Stimulated activated naive CD8-positive, alpha-beta T cell treated with anti-CD3 and anti-CD28 coated beads, Interleukin-15, Interleukin-2, amounts not matched to agents 100 U/mL and 50 U/mL, for 24 hours (primary cell): ENCODE measurements around the gene MT3.
"Not testable (repeated sequence)": the region's sequence is repeated elsewhere in the genome, so short reads cannot be mapped to it uniquely, and the experiment has no call there.

ENCODE experiments used
- ATAC-seq: fragments of 150-1000 bp; cut with Tn5 transposase; one replicate; pipeline ENCODE4 v1.10.0; 2021
- DNase-seq: peaks from one replicate; pipeline ENCODE4 v3.0.0; 2021

MT3 gene

DNA sequence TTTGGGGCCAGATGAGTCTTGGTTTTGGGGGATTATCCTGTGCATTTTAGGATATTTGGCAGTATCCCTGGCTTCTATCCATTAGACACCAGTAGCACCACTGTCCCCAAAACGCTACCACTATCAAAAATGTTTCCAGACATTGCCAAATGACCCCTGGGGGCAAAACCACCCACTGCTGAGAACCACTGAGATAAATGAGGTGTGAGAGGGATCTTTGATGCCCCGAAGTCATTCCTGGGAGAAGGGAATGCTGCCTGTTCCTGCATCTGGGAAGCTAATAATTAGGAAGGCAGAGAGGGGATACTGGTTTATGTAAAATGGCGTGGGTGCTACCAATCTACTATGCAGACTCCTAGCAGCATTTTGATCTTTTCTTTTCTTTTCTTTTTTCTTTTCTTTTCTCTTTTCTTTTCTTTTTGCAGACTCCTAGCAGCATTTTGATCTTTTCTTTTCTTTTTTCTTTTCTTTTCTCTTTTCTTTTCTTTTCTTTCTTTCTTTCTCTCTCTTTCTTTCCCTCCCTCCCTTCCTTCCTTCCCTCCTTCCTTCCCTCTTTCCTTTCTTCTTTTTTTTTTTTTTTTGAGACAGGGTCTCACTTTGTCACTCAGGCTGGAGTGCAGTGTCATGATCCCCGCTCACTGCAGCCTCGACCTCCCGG, 8.8 kb upstream of the MT3 start:
- ATAC-seq (no peak), DNase-seq (no peak)

DNA sequence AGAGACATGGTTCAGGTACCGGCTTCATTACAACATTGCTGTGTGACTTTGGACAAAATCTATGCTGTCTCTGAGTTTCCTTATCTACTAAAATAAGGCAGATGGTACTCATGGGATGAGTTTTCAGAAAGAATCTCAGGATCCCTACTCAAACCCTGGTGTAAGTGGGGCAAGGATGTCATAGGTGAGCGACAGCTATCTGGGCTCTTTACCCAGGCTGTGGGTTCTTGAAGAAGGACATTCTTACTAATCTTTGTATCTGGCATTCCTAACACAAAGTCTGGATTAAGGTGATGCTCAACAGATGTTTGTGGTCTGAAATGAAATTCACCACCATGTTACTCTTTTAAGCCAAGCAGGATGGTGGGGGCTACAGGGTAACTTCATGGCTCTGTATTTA, 6.4 kb upstream of the MT3 start:
- DNase-seq, ATAC-seq: not testable (repeated sequence)

DNA sequence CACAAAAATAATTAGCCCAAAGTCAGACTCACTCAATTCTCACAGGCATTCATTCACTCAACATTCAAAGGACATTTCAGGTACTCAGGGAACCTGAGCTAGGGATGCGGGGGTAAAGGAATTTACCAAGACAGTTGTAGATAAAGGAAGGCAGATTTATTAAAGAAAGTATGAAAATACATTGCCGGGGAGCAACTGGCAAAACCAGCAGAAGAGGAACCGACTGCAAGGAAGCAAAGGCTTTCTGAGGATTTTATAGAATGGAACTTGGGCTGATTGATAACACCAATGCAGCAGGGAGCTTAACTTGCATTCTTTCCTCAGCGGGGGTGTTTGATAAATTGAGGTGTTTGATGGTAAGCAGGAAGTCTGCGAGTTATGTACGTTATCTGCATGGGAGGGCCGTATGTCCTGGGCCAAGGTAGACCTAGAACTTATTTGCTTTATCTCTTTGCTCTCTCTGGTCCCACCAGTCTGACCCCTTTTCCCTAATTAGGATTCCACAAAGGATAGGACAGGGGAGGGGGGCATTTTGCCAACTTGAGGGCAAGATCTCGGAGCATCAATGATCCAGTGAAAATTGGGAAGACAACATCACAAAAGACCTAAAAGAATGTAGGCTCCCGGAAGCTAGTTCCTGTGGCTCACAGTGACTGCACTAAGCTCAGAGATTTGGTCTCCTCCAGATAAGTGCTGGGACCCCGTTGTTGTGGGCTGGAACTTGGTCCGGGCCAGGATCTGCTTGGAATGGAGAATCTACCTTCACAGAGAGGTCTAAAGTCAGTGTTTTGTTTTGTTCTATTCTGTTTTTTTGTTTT, 5.8 kb upstream of the MT3 start:
- DNase-seq (no peak), ATAC-seq (no peak)

DNA sequence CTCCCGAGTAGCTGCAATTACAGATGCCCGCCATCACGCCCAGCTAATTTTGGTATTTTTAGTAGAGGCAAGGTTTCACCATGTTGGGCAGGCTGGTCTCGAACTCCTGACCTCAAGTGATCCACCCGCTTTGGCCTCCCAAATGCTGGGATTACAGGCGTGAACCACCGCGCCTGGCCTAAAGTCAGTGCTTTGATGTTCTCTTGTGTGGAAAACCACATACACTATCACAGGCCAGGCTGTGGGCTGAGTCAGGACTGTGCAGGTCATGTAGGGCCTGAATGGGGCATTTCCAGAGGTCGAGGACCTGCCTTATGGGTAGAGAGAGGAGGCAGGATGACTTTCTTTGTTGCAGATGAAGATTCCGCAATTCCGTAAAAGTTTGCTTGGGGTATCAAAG, 5.1 kb upstream of the MT3 start:
- no peak for ATAC-seq
- no peak for DNase-seq

DNA sequence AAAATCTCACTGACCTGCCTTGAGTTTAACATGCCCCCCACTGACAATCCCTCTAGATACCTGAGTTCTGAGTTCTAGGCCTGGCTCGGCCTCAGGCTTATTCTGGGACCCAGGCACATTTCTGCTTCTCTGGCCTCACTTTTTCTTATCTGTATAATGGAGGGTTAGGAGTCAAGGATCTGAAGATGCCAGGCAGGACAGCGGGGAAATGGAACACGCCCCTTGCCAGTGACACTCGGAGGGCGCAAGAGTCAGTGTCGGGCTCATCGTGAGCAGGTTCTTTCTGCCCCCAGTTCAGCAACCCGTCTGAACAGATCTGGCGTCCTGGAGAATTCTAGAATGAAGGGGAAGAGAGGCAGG, 567 bp upstream of the MT3 start:
- ATAC-seq (no peak), DNase-seq (no peak)

DNA sequence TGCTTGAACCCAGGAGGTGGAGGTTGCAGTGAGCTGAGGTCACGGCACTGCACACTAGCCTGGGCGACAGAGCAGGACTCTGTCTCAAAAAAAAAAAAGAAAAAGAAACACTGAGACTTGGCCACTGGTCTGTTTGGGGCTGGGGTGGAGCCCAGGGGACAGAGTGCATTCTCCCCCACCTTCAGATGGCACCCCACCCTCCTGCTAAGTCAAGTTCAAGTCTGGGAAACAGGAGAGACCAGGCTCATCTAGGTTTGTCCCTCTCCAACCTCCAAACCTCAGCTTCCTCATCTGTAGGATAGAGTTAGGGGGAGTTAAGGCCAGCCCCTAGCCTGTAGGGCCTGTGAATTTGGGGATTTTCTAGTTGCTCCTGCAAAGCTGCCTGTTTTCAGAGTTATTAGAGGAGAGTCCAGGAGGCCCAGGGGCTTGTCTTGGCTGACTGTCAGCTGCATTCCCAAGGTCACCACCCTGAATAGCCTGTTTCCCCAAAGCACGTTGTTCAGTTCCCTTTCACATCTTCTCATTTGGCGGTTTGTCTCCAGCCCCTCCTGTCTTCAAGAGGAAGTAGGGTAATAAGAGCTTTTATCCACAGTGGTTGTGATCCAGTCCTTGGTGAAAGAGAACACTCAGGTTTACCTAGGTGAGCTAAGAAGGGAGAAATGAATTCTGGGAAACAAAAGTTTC, 2.2 kb downstream of the MT3 start:
- no peak for DNase-seq
- ATAC-seq, result no peak

DNA sequence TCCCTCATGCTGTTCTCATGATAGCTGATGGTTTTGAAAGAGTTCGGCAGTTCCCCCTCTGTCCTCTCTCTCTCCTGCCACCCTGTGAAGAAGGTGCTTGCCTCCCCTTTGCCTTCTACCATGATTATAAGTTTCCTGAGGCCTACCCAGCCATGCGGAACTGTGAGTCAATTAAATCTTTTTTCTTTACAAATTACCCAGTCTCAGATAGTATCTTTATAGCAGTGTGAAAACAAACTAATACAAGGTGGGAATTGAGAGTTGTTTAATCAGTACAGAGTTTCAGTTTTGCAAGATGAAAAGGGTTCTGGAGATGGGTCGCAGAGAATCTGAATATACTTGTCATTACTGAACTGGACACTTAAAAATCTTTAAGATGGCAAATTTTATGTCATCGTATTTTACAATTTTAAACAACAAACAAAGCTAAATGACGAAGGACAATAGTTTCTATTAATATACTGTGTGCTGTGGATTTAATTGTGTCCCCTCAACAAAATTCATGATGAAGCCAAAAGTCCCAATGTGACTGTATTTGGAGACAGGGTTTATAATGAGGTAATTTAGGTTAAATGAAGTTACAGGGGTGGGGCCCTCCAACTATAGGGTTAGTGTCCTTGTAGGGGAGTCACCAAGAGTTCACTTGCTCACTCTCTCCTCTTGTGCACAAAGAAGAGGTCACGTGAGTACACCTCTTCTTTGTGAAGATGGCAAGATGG, 4.4 kb downstream of the MT3 start:
- no peak for ATAC-seq
- DNase-seq, result no peak

DNA sequence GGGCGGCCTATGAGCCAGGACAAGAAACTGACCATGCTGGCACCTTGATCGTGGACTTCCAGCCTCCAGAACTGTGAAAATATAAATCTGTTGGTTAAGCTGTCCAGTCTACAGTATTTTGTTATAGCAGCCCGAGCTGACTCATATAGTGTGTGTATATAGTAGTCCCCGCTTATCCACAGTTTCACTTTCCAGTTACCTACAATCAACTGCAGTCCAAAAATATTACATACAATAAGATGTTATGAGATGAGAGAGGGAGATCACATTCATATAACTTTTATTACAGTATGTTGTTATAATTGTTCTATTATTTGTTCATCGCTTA, 4.9 kb downstream of the MT3 start:
- DNase-seq (no peak), ATAC-seq (no peak)

DNA sequence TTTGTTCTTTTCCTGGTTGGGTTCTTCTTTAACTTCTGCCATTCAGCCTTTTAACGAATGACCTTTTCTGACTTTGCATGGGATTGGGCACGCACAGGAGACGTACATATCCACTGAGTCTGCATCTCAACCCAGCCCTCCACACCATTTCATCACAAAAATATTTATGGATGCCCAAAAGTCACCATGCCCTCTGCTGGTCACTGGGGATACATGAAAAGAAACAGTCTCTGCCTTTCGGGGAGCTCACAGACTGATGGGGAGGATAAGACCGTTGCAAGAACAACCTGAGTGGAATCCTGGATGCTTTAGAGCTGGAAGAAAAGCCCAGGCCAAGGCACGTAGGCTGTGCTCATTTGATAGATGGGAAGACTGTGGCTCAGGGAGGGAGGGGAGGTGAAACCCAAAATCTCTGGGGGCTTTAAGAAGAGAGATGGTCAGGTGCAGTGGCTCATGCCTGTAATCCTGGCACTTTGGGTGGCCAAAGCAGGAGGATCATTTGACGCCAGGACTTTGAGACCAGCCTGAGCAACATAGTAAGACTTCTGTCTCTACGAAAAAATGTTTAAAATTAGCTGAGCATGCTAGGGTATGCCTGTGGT, 11.2 kb downstream of the MT3 start:
- DNase-seq, result peak; percentile 20
- peak; percentile 51 for ATAC-seq

DNA sequence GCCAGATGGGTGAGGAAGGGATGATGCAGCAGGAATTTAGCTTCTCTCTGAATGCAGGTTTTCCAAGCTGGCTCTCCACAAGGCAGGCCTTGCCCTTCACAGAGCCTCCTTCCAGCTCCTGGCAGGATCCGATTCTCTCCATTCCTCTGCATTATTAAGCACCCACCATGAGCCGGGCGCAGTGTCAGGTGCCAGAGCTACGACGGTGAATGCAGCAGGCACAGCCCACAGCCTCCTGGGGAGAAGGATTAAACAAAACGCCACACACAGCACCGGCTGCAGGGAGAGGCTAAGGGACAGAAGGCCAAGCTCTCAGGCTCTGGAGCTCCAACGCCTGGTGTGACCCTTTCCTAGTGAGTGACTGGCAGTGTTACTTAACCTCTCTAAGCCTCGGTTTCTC, 12.0 kb downstream of the MT3 start:
- ATAC-seq (no peak), DNase-seq (no peak)

DNA sequence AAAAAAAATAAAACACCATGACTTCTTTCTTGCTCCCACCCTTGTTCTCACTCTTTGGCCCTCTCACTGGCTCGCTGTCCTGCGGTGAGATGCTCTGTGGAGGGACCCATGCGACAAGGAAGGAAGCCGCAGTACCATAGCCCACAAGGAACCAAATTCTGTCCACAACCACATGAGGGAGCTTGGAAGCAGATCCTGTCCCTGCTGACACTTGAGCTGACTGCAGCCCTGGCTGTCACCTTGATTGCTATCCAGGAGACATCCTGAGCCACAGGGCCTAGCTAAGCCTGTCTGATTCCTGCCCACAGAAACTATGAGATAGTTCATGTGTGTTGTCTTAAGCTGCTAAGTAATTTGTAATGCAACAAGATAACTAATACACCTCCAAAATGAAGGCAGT, 14.3 kb downstream of the MT3 start:
- DNase-seq (peak; percentile 26), ATAC-seq (no peak)

DNA sequence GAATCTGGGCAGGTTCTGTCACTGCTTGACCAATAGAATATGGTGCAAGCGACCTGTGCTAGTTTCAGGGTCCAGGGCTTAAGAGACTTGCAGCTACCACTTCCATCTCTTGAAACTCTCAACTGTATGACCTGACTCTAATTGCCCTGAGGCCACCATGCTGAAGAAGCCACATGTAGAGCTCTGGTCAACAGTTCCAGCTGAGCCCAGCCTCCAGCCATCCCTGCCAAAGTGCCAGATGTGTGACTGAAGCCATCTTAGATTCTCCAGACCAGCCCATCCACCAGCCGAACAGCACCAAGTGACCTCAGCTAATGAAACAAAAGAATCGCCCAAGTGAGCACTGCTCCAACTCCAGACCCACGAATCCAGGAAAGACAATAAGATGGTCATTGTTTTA, 15.6 kb downstream of the MT3 start:
- ATAC-seq (no peak), DNase-seq (no peak)

DNA sequence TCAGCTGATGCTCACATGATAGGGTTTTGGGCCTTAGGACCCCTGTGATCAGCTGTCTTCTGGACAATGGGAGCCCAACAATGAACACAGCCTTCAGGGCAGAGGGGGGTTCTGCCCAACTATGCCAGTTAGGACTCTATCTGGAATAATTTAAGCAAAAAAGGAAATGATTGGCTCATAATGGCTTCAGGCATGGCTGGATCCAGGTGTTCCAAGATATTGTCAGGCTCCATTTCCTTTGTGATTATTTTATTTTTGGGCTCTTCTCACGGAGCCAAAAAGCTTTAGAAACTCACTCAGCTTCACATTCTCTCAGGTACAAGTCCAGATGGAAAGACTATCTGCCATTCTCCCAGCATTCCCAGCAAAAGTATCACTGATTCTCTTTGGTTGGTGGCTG, 16.1 kb downstream of the MT3 start:
- DNase-seq (no peak), ATAC-seq (no peak)

DNA sequence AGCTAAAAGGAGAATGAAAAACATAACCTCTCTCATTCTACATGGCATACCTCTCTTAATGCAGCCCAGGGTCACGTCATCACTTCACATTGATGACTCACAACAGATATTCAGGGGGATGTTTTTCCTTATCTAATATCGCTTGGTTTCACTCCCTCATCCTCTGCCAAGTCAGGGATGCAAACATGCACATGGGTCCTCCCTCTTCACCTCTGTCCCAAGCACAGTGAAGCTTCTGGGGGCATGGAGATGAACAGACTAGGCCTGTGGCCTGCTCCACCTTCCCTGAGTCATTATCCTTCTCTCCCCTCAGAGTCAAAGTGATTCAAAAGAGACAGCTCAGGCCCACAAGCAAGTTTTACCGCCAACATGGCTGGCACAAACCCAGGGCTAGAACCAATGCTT, 16.7 kb downstream of the MT3 start:
- no peak for ATAC-seq
- peak; percentile 28 for DNase-seq

DNA sequence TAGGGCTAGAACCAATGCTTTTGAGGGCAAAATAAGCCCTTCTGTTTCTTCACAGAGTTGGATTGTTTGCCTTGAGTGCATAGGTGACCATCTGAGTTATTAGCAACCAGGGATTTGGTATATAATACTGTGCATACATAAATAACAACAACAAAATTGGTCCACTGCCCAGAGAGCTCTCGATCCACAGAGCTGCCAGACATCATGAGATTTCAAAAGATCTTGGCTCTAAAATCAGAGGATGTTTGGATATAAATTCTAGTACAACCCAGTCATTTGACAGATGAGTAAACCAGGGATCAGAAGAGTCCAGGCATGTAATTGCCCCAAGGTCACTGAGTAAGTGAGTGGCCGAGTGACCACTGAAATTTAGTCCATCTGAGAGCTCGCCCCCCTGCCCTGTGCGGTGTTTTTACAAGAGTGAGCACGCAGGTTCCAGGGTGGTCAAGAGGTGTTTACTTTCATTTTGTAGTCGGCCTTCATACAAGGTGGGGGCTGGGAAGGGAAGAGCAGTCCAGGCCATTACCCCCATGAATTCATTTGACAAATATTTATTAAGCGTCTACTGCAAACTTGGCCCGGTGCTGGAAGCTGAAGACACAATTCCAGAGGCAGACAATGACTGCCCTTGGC, 17.3 kb downstream of the MT3 start:
- no peak for ATAC-seq
- no peak for DNase-seq

DNA sequence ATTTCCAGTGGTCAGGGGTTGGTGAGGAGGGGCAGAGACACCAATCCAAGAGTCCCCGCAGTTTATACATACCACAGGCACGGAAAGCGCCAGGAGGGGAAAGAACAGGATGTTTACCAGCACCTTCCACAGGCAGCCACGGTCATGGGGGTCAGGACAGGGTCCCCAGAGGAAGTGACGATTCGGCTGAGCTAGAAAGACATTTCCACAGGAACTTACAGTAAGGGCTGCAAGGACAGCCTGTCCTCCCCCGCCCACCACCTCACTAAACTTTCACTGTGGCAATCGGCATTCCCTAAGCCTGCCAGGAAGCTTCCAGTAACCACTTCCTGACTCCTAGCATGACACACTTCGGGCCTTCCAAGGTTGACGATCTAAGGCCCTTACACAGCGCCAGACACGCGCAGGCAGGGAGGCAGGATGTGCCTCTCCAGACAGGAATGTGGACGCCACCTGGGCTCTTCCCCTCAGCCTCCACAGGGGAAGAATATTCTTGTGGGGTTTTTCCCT, 17.8 kb downstream of the MT3 start:
- DNase-seq, result peak; percentile 37
- no peak for ATAC-seq

DNA sequence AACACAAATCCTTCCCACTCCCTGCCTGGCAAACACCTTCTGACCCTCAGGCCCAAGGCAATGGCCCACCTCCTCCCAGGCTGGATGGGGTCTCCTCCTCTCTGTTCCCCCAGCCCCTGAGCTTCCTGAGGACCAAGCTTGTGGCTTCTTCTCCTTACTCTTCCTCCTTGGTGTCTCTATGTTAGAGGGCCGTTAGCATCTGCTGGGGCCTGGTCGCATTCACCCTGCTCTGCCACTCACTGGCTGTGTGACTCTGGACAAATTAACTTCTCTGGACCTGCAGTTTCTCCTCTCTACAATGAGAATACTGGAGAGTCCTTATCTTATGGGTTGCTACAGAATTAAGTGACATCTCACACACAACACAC, 18.3 kb downstream of the MT3 start:
- no peak for ATAC-seq

DNA sequence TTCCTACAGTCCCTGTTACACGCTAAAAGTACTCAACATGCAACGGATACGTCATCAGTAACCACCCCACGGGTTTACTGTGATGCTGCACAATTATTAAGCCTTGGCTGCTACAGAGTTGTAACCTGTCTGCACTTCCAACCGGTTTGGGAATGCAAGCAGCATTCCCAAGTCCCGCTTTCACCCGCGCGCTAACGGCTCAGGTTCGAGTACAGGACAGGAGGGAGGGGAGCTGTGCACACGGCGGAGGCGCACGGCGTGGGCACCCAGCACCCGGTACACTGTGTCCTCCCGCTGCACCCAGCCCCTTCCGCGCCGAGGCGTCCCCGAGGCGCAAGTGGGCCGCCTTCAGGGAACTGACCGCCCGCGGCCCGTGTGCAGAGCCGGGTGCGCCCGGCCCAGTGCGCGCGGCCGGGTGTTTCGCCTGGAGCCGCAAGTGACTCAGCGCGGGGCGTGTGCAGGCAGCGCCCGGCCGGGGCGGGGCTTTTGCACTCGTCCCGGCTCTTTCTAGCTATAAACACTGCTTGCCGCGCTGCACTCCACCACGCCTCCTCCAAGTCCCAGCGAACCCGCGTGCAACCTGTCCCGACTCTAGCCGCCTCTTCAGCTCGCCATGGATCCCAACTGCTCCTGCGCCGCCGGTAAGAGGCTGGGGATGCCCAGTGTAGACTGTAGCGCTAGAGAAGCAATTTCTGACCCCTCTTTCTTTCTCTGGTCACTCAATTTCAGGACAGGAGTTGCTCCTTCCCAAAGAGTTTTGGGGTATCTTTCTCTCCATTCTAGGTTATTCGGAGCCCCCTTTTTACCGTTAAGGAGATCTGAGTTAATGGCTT, 18.9 kb downstream of the MT3 start, which contains the start of gene MT2A:
MT2A (plus strand) TSS at position 542 of the 833 bp plus-strand sequence; CDS start at position 614, 72 bp downstream.
- DNase-seq (peak; percentile 92), ATAC-seq (peak; percentile 72)

More for the DNA sequence above, 18.3 kb downstream of the MT3 start:
- DNase-seq, result no peak

DNA sequence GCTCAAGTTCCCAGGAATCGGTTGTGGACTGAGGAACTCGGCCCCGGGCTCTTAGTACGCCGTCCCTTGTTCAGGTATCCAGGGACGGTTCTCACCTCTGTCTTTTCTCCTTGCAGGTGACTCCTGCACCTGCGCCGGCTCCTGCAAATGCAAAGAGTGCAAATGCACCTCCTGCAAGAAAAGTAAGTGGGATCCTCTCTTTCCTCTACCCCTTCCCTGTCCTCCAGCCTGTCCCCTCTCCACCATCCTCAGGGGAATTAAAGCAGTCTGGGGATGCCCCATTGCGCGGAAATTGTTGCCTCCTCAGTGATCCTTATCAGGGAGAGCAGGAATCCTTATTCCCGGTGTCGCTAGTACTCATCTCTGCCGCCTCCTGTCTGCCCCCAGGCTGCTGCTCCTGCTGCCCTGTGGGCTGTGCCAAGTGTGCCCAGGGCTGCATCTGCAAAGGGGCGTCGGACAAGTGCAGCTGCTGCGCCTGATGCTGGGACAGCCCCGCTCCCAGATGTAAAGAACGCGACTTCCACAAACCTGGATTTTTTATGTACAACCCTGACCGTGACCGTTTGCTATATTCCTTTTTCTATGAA, 19.6 kb downstream of the MT3 start:
- no peak for ATAC-seq
- no peak for DNase-seq

DNA sequence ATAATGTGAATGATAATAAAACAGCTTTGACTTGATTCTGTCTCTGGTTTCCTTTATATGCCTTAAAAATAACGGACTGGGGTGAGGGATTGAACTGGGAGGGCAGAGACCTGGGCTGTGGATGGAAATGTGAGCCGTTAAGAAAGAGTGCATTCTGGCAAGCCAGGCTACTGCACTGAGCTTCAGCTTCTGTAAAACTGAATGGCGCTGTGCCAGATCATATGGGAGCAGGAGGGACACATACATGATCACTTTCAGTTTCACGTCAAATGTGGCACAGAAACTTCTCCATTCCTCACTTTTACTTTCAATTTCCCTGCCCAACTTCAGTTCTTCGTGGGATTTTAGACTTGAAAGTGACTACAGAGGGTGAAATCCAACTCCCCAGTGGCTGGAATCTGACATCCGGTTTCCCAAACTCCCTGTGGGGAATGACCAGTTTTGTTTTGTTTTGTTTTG, 20.2 kb downstream of the MT3 start:
- DNase-seq (peak; percentile 80), ATAC-seq (peak; percentile 44)
